Measurements from ENCODE around the gene BCL2L11.

- TF ChIP-seq CTCF (IDR thresholded peaks at IDR 0.05) (no peak), POLR2A (IDR thresholded peaks at IDR 0.05) (no peak), POLR2AphosphoS5 (IDR thresholded peaks at IDR 0.05; ENCODE audit: insufficient read depth in 1 of 2, low read depth in 1 of 2) (no peak)
Measured at GRCh38 chr2:111166115-111166514, 45.4 kb downstream of the BCL2L11 start.

All from vagina (tissue), 2 donors.